Middle frontal gyrus (tissue), 1 donor: ENCODE data around the gene NTNG2.

ENCODE experiments used
- DNase-seq: peaks from one replicate; pipeline ENCODE4 v3.0.0-alpha.2; 2015; ENCODE audit warnings: low spot score; ENCODE audit errors: extremely low spot score

Gene NTNG2

DNA sequence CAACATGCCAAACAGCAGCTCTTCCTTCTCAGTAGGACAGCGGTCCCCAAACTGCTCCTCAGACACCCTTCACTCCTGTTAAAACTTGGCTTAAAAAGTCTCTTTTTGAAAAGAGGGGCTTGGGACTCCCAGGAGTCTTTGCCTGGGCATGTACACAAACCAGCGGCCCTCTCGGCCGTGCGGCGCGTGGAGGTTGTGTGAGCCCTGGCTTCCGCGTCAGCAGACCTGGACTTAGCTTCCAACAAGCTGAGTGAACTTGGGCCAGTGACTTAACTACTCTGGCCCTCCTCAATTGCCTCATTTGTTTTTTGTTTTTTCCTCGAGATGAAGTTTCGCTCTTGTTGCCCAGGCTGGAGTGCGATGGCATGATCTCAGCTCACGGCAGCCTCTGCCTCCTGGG, 15.3 kb upstream of the NTNG2 start:
- DNase-seq, result no peak

DNA sequence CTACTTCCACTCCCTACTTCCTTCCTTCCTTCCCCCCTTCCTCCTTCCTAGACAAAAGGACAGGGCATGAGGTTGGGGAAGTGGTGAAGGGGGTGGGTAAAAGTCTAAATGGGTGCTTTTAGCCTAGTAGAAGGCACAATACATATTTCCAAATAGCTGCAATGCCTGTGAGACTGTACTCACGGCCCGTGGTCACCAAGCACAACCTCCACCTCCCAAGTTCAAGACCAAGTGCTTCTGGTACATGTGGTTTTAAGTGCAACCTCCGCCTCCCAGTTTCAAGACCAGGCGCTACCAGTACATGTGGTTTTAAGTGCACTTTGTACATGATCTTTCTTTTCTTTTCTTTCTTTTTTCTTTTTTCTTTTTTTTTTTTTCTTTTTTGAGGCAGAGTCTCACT, 14.5 kb upstream of the NTNG2 start:
- no peak for DNase-seq

DNA sequence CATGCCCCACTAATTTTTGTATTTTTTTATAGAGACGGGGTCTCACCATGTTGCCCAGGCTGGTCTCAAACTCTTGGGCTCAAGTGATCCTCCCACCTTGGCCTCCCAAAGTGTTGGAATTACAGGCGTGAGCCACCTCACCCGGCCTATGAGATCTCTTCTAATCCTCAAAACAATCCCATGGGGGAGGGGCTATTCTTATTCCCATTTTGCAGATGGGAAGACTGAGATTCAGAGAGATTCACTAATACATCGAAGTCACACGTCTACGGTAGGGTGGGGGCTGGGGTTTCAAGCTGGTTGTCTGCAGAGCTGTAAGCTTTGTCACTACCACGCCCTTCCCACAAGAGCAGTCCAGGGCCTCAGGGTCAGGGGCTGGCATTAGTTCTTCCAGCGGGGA, 14.0 kb upstream of the NTNG2 start:
- DNase-seq, result no peak

- no peak for DNase-seq
These were observed 11.6 kb upstream of the NTNG2 start for GRCh38 chr9:132150256-132150655.

- DNase-seq, result no peak
These were observed 10.7 kb upstream of the NTNG2 start for GRCh38 chr9:132151118-132151517.

- no peak for DNase-seq
These were observed 9.6 kb upstream of the NTNG2 start for GRCh38 chr9:132152231-132152630.

GRCh38 chr9:132154863-132155567, 6.8 kb upstream of the NTNG2 start:
- no peak for DNase-seq

GRCh38 chr9:132155568-132155895, 6.3 kb upstream of the NTNG2 start:
- DNase-seq, result no peak

- no peak for DNase-seq
These were observed 5.6 kb upstream of the NTNG2 start for GRCh38 chr9:132156262-132156661.

DNA sequence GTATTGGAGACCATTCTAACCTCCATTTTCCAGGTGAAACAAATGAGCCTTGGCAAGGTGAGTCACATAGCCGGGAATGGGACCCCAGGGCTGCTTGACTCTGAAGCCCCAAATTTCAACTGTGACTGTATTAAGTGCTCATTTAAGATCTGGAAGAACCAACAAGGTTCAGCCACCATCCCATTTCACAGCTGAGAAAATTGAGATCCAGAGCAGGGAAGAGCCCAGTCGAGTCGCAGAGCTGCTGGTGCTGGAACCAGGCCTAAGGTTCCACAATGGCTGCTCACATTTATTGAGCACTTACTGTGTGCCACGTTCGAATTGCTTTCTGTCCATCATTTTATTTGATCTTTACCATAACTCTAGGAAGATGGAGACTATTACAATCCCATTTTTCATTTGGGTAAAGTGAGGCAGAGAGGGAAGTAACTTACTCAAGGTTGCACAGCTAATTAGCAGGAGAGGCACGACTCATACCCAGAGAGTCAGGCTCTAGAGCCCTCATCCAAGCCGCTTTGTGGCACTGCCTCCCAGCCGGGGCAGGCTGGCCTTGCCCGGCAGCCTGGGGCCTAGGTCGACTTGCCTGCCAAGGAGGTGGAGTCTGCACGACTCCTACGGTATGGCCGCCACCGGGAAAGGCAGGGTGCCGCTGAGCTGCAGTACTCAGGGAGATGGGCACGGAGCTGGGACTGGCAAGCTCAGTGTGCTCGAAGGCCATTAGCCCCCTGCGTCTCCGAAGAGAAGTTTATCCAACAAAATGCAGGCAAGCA, 4.3 kb upstream of the NTNG2 start:
- no peak for DNase-seq

DNA sequence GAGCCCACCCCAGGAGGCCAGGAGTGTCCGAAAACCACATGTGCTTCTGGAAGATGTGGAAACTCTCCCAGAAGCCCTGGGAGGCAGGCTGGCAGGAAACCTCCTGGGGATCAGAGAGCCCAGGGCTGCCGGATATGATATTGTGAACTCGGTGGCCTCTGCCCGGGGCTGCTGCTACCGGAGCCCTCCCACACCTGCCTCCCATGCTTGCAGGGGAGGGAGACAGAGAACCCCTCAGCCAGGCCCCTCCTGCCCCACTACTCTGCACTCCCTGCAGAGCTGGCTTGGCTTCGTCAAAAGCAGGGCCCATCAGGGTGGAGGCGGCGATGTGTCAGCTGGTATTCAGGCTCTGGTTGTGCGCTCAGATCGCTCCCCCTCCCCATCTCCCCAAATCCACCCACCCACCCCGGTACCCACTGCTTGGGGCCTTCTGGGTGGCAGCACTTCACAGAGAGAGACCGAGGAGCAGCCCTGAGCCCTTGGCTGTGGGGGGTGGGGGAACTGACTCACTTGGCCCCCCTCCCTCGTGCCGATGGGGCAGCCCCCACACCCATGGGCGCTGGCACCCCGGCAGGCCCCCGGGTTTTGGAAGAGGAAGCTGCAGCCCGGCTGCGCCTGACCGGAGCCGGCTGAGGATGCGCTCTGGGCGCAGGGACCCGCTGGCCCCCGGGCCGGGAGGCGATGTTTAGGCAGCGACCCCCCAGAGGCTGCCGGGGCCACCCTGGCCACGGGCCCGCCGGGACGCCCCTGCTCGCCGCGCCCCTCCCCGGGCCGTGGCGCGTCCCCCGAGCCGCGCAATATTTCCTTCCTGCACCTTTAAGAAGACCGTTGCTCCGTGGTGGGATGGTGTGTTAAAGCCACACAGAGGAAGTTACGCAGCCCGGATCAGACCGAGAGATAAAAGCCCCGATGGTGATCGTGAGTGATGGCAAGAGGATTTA, 786 bp upstream of the NTNG2 start:
- DNase-seq, result no peak

DNA sequence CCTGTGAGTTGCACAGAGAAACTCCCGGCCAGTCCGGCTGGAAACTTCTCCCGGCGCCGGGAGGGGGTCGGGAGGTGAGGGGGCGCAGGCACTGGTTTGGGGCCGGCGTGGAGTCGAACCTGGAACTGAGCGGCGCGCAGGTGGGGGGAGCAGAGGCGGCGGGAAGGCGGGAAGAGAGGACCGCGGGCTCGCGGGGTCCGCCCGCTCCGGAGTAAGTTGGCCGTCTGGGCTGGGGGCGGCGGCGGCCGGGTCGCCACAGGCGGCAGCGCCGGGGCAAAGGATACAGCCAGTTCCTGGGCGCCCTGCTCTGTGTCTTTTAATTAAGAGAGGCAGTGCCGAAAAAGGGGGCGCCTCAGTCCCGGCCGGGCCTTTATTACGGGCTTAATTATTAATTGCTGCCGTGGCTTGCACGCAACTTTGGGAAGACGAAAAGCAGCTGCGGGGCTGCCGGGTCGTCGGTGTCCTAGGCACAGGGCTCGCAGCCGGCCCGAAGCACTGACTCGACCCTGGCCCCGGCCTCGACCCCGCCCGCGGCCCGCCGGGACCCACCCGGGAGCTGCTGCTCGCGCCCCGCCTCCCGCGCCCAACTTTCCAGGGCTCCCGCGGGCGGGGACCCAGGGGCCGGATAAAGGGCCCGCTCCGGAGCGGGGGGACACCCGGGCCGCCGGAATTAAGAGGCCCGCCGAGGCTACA, 1.1 kb downstream of the NTNG2 start:
- DNase-seq, result no peak

- no peak for DNase-seq
These were observed 1.6 kb downstream of the NTNG2 start for GRCh38 chr9:132163457-132163875.

DNA sequence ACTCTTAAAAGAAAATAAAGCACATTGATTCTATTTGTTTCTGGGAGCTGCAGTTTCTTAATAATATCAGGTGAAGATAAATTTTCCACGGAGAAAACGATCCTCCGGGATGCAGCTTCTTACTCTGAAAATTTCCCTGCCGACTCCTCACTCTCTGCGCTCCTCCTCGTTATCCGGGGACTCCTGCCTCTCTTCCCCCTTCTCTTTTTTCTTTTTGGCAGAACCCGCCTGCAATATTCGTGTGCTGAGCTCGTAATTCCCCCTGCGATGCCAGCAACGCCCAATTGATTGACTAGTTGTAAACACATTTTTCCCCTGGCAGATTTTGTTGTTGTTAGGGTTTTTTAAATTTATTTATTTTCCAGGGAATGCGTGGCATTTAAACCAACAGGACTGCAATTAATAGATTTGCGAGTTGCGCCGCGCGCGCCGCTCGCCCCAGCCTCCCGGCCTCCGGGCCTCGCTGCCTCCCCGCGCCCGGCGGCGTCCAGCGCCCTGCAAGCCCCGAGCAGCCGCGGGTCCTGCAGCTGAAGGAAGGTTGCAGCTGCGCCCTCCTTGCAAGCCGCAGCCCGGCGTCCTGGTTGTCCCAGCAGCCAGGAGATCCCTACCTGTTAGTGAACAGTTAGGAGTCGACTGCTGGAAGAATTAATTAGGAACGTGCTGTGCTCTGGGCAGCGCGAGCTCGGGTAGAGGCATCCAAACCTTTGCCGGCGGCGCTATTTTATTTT, 2.2 kb downstream of the NTNG2 start:
- DNase-seq, result no peak

GRCh38 chr9:132164604-132165362, 2.9 kb downstream of the NTNG2 start:
- no peak for DNase-seq

- no peak for DNase-seq
These were observed 4.7 kb downstream of the NTNG2 start for GRCh38 chr9:132166599-132166998.

DNA sequence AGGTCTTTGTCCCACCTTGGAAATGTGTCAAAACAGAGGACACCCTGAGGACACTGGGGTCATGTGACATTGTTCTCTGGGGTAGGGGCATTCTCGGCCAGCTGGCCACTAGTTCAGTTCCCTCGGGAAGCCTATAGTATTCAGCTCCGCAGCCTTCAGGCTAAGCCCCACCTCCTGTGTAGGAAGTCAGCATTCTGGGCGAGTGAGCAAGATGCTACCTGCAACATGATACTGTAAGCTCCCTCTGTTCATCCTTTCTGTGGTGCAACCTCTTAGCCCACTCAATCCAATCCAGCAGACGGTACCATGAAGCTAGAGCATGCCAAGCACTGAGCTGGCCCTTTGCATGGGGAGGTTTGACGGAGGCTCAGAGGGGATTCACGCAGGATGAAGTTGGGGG, 5.3 kb downstream of the NTNG2 start:
- no peak for DNase-seq

DNA sequence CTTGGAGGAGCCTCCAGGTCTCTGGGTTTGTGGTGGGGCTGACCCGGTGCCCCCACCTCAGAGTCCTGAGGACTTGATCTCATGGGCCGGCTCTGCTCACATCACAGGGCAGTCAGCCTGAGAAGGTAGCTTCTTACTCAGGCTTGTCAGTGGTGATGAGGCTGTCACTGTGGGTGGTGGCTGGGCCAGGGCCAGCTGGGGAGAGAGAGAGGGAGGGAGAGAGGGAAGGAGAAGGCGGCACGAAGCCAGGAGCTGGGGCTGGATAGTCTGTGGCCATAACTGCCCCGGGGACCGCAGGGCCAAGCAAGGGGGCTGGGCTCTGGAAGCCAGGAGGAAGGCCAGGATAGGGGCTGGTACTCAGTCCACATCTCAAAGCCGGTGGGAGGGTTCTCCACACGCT, 6.5 kb downstream of the NTNG2 start:
- DNase-seq, result peak; percentile 34

GRCh38 chr9:132168851-132169250, 7.0 kb downstream of the NTNG2 start:
- no peak for DNase-seq
